NCI-H748 (cell line): ENCODE data around the gene HHAT.

ENCODE experiments used
- DNase-seq: peaks from one replicate; lab custom pipeline; 2025; ENCODE audit not compliant: unreplicated experiment; lab: John Stamatoyannopoulos, UW

HHAT gene

GRCh38 chr1:210586771-210587170 is 258.1 kb downstream of the HHAT start:
- no peak for DNase-seq

GRCh38 chr1:210587566-210587965 is 258.9 kb downstream of the HHAT start:
- no peak for DNase-seq

GRCh38 chr1:210588357-210588756 is 259.7 kb downstream of the HHAT start:
- no peak for DNase-seq

- no peak for DNase-seq
These were observed 260.2 kb downstream of the HHAT start for GRCh38 chr1:210588946-210589345.

GRCh38 chr1:210591214-210591613 is 262.5 kb downstream of the HHAT start:
- DNase-seq = no peak

- DNase-seq = no peak
These were observed 265.9 kb downstream of the HHAT start for GRCh38 chr1:210594605-210595004.

GRCh38 chr1:210596641-210597040 is 267.9 kb downstream of the HHAT start:
- DNase-seq = no peak

- DNase-seq = no peak
These were observed 268.9 kb downstream of the HHAT start for GRCh38 chr1:210597555-210598134.

- no peak for DNase-seq
These were observed 269.5 kb downstream of the HHAT start for GRCh38 chr1:210598135-210598652.

- DNase-seq = no peak
These were observed 271.9 kb downstream of the HHAT start for GRCh38 chr1:210600421-210601159.

- no peak for DNase-seq
These were observed 274.4 kb downstream of the HHAT start for GRCh38 chr1:210603123-210603522.

- DNase-seq = no peak
These were observed 276.4 kb downstream of the HHAT start for GRCh38 chr1:210605099-210605498.

GRCh38 chr1:210607361-210607760 is 278.7 kb downstream of the HHAT start:
- no peak for DNase-seq

- DNase-seq = no peak
These were observed 280.1 kb downstream of the HHAT start for GRCh38 chr1:210608767-210609166.

GRCh38 chr1:210616356-210616755 is 287.7 kb downstream of the HHAT start:
- DNase-seq = no peak

GRCh38 chr1:210617293-210617692 is 288.6 kb downstream of the HHAT start:
- DNase-seq = no peak

GRCh38 chr1:210618369-210618768 is 289.7 kb downstream of the HHAT start:
- DNase-seq = no peak

- DNase-seq = no peak
These were observed 292.3 kb downstream of the HHAT start for GRCh38 chr1:210620867-210621488.

- DNase-seq = no peak
These were observed 293.0 kb downstream of the HHAT start for GRCh38 chr1:210621712-210622111.

- DNase-seq = no peak
These were observed 296.0 kb downstream of the HHAT start for GRCh38 chr1:210624722-210625121.

- DNase-seq = no peak
These were observed 297.0 kb downstream of the HHAT start for GRCh38 chr1:210625715-210626114.

- no peak for DNase-seq
These were observed 297.6 kb downstream of the HHAT start for GRCh38 chr1:210626341-210626740.
